GM12873 (cell line): Measurements from ENCODE around the gene IL18R1.

Experiments
- CTCF ChIP-seq: IDR thresholded peaks from 2 replicates; pipeline ENCODE4 v1.5.1; 2012; ENCODE audit warnings: low read depth, mild to moderate bottlenecking, moderate library complexity, low read length, control low read depth; ENCODE audit not compliant: insufficient read depth; ENCODE audit errors: missing control alignments

The IL18R1 gene

GRCh38 chr2:102444233-102444632 is 88.6 kb downstream of the IL18R1 start:
- TF ChIP-seq CTCF = no peak

GRCh38 chr2:102446936-102447335 is 91.3 kb downstream of the IL18R1 start:
- TF ChIP-seq CTCF = no peak
